GM18870 (cell line): Measurements from ENCODE around the gene LRGUK.
"Not testable (repeated sequence)": the region's sequence is repeated elsewhere in the genome, so short reads cannot be mapped to it uniquely, and the experiment has no call there.

ENCODE experiments used
- ATAC-seq: cut with Tn5 transposase; IDR thresholded peaks from one replicate; pipeline ENCODE4 v1.9.1; 2021; ENCODE audit warnings: moderate library complexity; ENCODE audit not compliant: unreplicated experiment

Gene LRGUK

GRCh38 chr7:134126966-134127848, at the start of gene LRGUK:
Gene LRGUK, plus strand, starts transcription at chr7:134127340. Its CDS starts 28 bp downstream, at chr7:134127368.
- ATAC-seq, result peak; percentile 98

DNA sequence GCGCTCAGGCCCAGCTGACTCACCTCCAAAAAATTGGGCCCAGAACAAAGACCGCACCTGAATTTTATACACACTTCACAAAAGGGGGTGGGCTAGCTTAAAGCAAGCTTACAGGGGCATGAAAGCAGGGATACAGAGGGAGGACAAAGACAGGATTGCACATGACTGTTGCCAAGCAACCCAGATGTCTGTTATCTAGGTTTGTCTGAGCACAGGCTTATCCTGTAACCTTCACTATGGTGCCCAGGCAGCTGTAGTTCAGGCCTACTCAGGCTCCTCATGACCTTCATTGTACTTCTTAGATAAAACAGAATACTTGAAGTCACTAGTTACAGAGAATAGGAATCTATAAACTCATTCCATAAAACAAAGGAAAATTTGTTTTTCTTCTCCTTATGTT, 49.6 kb upstream of the LRGUK start:
- not testable (repeated sequence) for ATAC-seq

GRCh38 chr7:134078991-134079390, 48.1 kb upstream of the LRGUK start:
- no peak for ATAC-seq

GRCh38 chr7:134081695-134082094, 45.4 kb upstream of the LRGUK start:
- ATAC-seq, result no peak

DNA sequence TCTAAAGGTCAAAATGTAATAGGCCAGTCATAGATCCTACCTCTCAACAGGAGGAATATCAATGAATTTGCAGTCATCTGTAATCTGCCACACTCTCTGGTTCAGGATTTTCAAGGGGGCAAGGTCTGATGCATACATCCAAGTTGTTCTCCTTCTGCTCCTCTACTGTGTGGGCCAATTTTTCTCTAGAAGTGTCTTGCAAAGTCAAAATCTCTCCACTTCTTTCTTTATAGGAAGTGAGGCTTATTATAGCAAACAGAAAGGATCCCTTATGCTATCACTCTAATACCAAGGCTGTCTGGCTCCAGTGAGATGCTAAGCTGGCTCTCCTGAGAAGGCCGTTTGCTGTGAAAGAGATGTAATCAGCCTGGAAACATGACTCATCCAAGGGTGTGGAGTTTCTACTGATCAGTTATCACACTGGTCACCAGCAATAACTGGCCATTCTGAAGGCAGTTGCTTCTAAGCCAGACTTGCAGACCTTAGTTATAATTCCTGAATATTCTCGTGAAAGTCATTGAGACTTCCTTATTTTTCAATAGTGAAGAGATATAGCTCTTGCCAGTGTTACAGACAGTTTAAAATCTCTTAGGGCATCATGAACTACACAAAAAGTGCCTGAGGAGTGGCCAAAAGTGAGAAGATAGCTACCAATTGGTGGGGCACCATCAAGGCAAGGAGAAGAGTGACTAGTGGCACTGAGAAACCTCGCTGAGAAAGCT, 43.2 kb upstream of the LRGUK start:
- ATAC-seq, result no peak

DNA sequence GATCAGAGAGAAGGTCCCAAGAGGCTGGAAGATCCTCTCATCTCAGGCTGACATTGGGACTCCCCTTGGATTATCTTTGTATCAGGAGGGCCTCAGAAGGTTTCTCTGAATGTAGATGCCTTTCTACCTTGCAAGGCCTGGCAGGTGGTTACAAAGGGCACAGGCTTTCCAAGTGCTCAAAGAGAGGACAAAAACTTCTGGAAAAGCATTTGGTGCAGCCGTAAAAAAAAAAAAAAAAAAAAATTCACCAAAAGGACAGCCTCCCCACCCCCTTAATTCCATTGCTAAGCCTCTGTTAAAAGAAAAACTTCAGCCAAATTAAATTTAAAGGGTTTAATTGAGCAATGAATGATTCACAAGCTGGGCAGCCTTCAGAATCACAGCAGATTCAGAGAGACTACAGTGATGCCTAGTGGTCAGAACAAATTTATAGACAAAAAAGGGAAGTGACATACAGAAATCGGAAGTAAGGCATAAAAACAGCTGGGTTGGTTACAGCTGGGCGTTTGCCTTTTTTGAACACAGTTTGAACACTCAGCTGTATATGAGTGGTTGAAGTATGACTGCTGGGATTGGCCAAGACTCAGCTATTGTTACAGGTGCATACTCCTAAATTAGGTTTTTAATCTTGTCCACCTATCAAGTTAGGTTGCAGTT, 42.5 kb upstream of the LRGUK start:
- peak; percentile 61 for ATAC-seq

GRCh38 chr7:134085311-134085710, 41.8 kb upstream of the LRGUK start:
- no peak for ATAC-seq

DNA sequence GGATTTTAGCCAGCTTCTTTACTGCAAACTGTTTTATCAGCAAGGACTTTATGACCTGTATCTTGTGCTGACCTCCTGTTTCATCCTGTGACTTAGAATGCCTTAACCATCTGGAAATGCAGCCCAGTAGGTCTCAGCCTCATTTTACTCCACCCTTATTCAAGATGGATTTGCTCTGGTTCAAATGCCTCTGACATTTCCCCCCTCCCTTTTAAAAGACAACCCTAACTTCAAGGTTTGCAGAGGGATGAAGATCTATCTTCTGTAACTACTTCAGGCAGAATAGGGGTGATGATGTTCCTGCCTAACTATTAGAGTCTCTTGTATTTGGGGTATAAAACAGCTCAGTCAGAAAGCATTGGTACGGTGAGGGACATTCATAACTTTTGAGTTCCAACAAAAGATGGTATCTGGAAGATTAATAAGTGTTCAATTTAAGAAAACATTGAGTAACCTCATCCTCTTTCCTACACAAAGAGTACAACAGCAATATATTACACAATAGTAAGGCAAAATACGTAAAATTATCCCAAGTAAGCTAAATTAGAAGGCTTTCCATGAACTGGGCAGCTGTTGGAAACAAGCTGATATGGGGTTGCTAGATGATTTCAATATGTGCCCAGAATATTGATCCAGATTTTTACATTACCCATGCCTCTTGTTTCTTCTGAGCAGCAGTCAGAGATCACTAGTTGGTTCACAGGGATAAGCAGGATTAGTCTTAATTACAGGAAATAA, 40.0 kb upstream of the LRGUK start:
- ATAC-seq, result no peak

GRCh38 chr7:134088199-134088598, 38.9 kb upstream of the LRGUK start:
- ATAC-seq, result no peak

DNA sequence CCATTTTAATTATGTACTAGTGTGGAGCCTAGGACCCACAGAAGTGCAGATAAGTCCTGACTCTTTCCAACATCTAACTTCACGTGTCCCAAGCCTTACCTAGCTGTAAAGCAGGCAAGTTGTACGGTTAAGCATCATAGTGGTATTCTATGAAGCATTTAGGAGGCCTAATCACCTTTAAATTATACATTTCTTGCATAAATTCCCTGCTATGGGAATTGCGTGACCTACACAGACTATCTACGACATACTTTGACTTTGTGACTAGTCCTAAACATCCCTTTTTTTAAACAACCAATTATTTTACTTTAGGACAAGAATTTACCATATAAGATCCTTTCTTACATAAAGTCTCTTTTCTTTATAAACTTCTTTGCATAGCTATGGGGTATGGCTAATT, 37.7 kb upstream of the LRGUK start:
- ATAC-seq, result no peak

GRCh38 chr7:134098072-134098471, 29.1 kb upstream of the LRGUK start:
- no peak for ATAC-seq

DNA sequence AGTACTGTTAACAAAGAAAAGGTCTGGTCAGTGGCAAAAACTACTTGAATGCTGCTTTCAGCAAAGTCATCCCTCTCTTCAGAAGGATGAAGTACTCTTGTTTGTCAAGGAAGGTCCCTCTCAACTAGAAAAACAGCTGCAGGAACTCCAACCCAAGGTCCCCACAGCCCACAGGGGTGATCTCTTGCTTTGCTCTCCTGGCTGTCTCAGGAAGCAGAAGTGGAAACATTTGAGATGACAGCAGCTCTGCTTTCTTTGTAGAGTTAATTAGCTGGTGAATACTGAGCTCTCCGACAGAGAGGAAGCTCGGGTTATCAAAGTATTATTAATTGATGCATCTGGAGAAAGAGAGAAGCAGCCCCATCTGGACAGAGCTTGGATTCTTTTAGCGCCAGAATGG, 25.4 kb upstream of the LRGUK start:
- ATAC-seq, result no peak

GRCh38 chr7:134104166-134104565, 23.0 kb upstream of the LRGUK start:
- ATAC-seq, result no peak

GRCh38 chr7:134105841-134106240, 21.3 kb upstream of the LRGUK start:
- ATAC-seq, result no peak

GRCh38 chr7:134108802-134109201, 18.3 kb upstream of the LRGUK start:
- no peak for ATAC-seq

GRCh38 chr7:134113655-134114054, 13.5 kb upstream of the LRGUK start:
- no peak for ATAC-seq

GRCh38 chr7:134114992-134115391, 12.1 kb upstream of the LRGUK start:
- no peak for ATAC-seq

GRCh38 chr7:134120405-134120804, 6.7 kb upstream of the LRGUK start:
- no peak for ATAC-seq

GRCh38 chr7:134121632-134122139, 5.5 kb upstream of the LRGUK start:
- ATAC-seq, result no peak

- ATAC-seq, result no peak
Observed at GRCh38 chr7:134122980-134123379, 4.2 kb upstream of the LRGUK start.

DNA sequence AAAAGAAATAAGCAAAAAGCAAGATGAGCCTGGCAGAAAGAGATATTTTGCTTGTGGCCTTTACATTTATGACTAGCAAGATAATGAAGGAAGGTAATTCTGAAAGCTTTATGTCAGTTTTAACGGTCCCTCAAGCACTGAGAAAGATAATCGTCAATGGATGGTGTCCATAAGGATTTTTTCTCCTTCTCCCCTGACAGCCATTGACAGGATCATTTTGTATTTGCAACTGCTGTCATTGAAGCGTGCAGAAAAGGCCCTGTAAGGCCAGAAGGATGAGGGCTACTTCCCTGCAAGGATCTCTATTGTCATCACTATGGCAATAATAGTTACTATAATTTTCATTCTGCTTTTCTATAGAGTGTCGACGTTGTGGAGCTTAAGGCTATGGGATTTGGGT, 994 bp upstream of the LRGUK start:
- no peak for ATAC-seq
